ENCODE results near the gene FEN1.

DNA sequence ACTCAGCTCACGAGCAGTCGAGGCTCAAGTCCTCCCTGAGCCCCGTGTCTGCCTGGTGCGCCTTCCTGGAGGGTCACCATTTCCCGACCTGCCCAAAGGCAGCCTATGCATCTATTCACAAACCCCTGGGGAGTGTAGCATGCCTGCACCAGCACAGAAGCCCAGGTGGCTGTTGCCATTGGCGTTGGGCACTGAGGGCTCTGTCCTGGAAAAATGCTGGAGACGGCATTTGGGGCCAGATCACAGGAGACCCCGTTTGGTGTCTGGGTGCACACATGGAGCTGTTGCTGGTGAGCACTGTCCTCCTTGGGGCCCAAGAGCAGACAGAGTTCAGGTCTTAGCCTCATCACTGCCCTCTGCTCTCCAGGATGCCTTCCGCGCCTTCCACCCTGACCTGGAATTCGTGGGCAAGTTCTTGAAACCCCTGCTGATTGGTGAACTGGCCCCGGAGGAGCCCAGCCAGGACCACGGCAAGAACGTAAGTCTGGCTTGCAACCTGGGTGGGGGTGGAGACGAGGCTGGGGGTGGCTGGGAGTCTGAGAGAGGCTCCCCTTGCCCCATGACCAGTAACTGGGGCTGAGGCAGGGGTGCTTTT is 44.8 kb downstream of the FEN1 start:
- TF ChIP-seq EZH2 (IDR thresholded peaks at IDR 0.05; ENCODE audit: borderline replicate concordance, low read length), result no peak
- TF ChIP-seq, protein P1, sequence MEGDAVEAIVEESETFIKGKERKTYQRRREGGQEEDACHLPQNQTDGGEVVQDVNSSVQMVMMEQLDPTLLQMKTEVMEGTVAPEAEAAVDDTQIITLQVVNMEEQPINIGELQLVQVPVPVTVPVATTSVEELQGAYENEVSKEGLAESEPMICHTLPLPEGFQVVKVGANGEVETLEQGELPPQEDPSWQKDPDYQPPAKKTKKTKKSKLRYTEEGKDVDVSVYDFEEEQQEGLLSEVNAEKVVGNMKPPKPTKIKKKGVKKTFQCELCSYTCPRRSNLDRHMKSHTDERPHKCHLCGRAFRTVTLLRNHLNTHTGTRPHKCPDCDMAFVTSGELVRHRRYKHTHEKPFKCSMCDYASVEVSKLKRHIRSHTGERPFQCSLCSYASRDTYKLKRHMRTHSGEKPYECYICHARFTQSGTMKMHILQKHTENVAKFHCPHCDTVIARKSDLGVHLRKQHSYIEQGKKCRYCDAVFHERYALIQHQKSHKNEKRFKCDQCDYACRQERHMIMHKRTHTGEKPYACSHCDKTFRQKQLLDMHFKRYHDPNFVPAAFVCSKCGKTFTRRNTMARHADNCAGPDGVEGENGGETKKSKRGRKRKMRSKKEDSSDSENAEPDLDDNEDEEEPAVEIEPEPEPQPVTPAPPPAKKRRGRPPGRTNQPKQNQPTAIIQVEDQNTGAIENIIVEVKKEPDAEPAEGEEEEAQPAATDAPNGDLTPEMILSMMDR (conservative IDR thresholded peaks at IDR 0.05 in 1 of 2, IDR thresholded peaks at IDR 0.05 in 1 of 2; ENCODE audit: extremely low read depth in 1 of 2, insufficient read depth in 1 of 2, low read depth in 1 of 2, low read length in 2 of 2), result no peak

Data from mammary epithelial cell (primary cell).